NCI-H1048 (cell line): ENCODE data around the gene C1QTNF12.
"Not testable (repeated sequence)": the region's sequence is repeated elsewhere in the genome, so short reads cannot be mapped to it uniquely, and the experiment has no call there.

Experiments
- DNase-seq: peaks from one replicate; lab custom pipeline; 2025; lab: John Stamatoyannopoulos, UW

C1QTNF12 gene

GRCh38 chr1:1259540-1259939 lies 13.0 kb upstream of the C1QTNF12 start:
- no peak for DNase-seq

DNA sequence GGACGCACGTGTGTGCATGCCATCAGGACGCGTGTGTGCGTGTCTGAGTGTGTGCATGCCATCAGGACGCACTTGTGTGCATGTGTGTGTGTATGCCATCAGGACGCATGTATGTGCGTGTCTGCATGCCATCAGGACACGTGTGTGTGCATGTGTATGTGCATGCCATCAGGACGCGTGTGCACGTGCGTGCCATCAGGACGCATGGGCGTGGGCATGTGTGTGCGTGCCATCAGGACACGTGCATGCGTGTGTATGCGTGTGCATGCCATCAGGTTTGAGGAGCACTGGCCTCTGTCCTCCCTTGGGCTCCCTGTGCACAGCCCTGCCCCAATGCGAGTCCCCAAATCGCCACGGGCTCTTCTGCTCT lies 12.6 kb upstream of the C1QTNF12 start:
- DNase-seq: no peak

- DNase-seq: no peak
Measured at GRCh38 chr1:1256956-1257871, 10.7 kb upstream of the C1QTNF12 start.

GRCh38 chr1:1255611-1256010 lies 9.1 kb upstream of the C1QTNF12 start:
- no peak for DNase-seq

DNA sequence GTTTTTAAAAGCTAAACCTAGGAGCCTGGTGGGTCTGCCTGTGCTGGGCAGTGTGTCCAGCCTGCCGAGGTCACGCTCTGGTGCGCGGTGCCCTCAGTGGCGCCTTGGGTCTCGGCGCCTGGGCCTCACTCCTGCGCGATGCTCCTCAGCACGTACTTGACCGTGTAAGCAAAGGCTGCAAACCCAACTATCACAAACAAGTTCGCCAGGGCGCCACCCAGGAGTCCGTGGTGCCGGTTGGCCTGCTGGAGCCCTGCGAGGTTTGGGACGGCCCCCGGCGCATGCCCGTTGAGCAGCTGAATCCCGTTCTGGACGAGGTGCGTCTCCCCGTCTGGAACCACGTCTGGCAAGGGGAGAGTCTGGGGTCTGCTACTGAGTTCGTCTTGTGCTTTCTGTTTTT lies 8.6 kb upstream of the C1QTNF12 start:
- DNase-seq: no peak

GRCh38 chr1:1254667-1254998 lies 8.1 kb upstream of the C1QTNF12 start:
- no peak for DNase-seq

- DNase-seq: no peak
Measured at GRCh38 chr1:1253972-1254666, 7.6 kb upstream of the C1QTNF12 start.

- no peak for DNase-seq
Measured at GRCh38 chr1:1253314-1253713, 6.8 kb upstream of the C1QTNF12 start.

DNA sequence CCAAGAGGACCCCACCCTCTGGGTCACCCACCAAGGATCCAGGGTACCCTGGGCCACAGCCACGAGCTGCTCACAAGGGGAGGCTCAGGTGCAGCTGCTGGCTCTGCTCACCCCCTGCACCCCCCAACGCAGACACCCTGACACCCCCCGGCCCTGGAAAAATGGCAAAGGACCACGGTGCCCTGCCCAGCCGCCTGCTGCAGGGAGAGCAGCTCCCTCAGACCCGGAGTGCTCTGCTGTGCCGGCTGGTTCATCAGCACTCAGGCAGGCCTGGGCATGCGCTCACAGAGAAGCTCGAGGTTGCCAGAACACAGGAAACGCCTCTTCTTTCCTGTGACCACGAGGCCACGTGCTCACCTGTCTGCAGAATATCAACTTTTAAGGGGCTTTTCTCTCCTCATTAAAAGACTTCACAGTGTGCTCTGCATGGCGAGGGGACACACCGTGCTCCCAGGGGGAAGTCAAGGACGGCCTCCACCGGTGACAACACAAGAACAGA lies 4.3 kb upstream of the C1QTNF12 start:
- DNase-seq: no peak

GRCh38 chr1:1248009-1248913 lies 1.7 kb upstream of the C1QTNF12 start:
- not testable (repeated sequence) for DNase-seq

DNA sequence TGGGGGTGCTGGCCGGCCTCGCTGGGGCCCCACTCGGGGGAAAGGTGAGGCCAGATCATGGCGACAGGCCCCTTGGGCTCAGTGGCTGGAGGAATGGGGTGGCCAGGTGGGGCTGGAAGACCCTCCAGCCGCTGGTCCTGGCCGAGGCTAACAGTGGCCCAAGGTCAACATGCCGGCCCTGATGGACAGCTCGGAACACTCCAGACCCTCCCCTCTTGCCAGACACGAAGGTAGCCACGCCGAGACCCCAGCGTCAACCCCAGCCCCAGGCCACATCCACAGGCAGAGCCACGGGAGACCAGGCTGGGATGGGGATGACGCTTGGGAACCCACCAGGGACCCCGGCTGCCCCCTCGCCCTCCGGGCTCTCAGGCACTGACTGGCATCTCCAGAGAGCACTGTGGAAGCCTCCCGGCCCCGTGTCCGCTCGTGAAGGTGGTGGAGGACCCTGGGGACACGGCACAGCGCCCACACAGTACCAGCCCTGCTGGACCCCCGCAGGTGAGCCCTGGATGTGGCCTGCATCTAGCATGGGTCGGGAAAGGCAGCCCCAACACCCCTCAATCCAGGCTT lies 905 bp upstream of the C1QTNF12 start:
- DNase-seq: no peak

DNA sequence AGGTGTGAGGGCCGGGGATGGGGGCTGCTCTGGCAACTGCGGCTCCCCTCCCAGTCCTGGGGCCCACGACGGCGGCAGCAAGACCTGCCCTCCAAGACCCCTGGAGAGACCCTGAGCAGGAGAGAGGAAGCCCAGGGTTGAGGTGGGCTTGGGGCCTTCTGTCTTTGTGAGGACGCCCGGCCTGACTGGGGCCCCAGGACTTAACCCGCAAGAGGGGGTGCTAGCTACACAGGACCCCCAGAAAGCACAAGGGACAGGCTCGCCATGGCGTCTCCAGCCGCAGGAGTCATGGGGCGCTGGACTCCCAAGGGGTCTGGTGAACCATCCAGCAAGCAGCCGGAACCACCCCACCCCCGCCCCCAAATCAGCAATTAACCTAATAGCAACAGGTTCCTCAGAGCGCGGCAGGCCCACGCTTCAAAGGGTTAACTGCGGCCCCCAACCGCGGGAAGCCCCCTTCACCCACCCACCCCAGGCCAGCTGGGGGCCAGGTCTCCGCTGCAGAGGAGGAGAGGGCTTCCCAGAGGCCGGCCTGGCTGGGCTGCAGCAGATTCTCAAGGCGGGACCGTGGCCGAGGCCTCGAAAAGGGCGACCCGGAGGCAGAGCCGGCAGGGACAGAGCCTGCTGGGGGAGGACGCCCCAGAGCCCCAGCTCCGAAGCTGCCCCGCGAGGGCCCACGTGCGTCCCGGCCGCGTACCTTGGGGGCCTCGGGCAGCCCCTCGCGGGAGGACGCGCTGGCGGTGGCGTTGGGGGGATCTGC lies 525 bp downstream of the C1QTNF12 start:
- DNase-seq: no peak

GRCh38 chr1:1245178-1245816 lies 1.2 kb downstream of the C1QTNF12 start:
- DNase-seq: no peak

- no peak for DNase-seq
Measured at GRCh38 chr1:1244192-1244811, 2.2 kb downstream of the C1QTNF12 start.

DNA sequence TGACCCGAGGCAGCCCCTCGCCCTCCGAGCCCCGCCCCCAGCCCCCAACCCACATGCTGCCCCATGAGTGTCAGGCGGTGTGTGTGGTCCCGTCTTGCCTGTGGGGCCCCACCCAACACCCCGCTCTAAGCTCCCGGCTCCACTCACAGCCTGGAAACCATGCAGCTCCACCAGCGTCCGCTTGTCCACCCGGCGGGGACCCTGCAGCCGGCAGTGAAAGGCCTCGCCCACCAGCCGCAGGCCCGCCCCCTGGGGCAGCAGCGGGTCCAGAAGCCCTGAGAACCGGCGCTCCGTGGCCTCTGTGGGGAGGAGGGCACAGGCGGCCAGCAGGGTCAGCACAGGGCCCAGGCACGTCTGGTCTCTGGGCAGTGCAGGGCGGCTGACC lies 2.7 kb downstream of the C1QTNF12 start:
- DNase-seq: no peak

DNA sequence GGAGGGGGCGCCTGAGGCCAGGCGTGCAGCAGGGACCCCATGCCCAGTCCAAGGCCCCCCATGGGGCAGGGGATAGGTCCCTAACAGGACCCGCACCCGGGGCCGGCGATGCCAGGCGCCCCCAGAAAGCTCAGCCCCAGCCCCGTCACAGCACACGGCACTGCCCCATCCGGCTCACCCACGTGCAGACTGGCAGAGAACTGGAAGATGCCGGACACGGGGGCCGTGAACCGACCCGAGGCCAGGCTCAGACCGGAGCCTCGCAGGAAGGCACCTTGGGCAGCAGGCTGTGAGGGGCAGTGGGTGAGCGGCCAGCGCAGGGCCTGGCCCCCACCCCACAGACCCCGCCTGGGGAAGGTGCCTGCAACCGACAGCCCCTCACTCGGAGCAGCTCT lies 3.3 kb downstream of the C1QTNF12 start:
- DNase-seq: no peak

- DNase-seq: no peak
Measured at GRCh38 chr1:1242461-1243265, 3.9 kb downstream of the C1QTNF12 start.

GRCh38 chr1:1241588-1242219 lies 4.8 kb downstream of the C1QTNF12 start:
- DNase-seq: no peak
